GM12864 (cell line): ENCODE data around the gene USPL1.

ENCODE experiments used
- DNase-seq: peaks from one replicate; pipeline ENCODE4 v3.0.0-alpha.2; 2011; ENCODE audit warnings: low read depth
- H3K4me3 ChIP-seq: 2 replicates; pipeline ENCODE4 v1.5.1; 2011; ENCODE audit warnings: mild to moderate bottlenecking, low read depth, low read length, control low read depth
- TF ChIP-seq, protein P1 (sequence below): IDR thresholded peaks from 2 replicates; pipeline ENCODE4 v1.5.1; 2011; ENCODE audit warnings: low read depth, mild to moderate bottlenecking, moderate library complexity, low read length, control low read depth, inconsistent platforms; ENCODE audit errors: missing control alignments

USPL1 gene

DNA sequence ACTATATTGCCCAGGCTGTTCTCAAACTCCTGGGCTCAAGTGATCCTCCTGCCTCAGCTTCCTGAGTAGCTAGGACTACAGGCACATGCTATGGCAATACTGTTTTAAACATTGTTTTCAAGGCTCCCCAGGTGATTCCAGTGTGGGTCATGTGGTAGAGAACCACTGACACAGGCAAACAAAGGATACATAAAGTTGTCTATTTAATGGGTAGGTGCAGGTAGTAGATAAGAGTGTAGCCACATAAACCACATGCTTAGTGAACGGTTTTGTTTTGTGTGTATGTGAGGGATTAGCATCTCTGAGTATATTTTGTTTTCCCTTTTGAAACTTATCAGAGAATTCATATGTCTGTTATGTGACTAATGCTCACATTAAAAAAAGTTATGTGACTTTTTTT lies 36.7 kb downstream of the USPL1 start:
- TF ChIP-seq, protein P1, sequence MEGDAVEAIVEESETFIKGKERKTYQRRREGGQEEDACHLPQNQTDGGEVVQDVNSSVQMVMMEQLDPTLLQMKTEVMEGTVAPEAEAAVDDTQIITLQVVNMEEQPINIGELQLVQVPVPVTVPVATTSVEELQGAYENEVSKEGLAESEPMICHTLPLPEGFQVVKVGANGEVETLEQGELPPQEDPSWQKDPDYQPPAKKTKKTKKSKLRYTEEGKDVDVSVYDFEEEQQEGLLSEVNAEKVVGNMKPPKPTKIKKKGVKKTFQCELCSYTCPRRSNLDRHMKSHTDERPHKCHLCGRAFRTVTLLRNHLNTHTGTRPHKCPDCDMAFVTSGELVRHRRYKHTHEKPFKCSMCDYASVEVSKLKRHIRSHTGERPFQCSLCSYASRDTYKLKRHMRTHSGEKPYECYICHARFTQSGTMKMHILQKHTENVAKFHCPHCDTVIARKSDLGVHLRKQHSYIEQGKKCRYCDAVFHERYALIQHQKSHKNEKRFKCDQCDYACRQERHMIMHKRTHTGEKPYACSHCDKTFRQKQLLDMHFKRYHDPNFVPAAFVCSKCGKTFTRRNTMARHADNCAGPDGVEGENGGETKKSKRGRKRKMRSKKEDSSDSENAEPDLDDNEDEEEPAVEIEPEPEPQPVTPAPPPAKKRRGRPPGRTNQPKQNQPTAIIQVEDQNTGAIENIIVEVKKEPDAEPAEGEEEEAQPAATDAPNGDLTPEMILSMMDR, result no peak
- no peak overlapping the region for H3K4me3 ChIP-seq
- no peak for DNase-seq

DNA sequence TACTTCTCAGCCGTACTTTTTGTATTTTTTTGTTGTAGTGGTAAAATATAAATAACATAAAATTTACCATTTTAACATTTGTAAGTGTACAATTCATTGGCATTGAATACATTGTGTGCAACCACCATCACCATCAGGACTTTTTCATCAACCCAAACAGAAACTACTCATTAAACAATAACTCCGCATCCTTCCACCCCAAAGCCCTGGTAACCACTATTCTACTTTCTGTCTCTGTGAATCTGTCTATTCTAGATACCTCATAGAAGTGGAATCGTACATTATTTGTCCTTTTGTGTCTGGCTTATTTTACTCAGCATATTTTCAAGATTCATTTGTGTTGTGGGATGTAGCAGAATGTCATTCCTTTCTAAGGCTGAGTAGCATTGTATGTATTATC lies 38.5 kb downstream of the USPL1 start:
- H3K4me3 ChIP-seq, result no peak overlapping the region
- DNase-seq, result no peak
- TF ChIP-seq, protein P1, result no peak

DNA sequence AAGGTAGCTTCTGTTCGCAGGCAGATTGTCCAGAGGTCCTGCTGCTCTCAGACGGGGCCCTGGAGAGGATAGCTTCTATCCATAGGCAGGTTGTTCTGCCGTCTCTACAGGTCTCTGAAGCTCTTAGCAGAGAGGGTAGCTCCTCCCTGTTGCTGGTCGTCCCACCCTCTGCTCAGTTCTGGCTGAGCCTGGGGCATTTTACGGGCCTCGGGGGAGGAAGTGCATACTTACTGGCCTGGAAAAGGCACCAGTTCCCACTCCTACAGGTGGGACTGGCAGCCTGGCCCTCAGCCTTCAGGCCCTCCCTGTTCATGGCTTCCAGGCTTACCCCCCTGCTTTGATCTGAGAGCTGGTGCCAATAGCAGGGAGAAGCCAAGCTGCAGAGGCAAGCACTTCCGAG lies 42.3 kb downstream of the USPL1 start:
- TF ChIP-seq, protein P1, result no peak
- DNase-seq, result no peak
- H3K4me3 ChIP-seq, result no peak overlapping the region

DNA sequence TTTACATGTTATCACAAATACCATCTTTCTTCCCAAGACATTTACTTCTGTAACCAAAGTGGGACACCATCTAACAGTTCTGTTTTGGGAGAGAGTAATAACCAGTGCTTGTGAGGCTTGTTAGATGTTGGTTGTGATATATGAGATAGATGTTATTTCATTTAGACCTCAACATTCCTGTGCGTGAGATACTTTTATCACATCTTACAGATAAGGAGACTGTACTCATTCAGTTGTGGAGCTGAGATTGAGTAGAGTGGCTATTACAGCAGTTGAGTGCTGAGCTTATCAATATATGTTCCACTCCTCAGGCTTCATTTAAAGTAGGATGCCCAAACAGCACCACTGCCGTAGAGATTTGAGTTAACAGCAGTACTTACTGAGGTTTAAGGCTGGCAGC lies 43.1 kb downstream of the USPL1 start:
- no peak overlapping the region for H3K4me3 ChIP-seq
- no peak for DNase-seq
- TF ChIP-seq, protein P1, result no peak

DNA sequence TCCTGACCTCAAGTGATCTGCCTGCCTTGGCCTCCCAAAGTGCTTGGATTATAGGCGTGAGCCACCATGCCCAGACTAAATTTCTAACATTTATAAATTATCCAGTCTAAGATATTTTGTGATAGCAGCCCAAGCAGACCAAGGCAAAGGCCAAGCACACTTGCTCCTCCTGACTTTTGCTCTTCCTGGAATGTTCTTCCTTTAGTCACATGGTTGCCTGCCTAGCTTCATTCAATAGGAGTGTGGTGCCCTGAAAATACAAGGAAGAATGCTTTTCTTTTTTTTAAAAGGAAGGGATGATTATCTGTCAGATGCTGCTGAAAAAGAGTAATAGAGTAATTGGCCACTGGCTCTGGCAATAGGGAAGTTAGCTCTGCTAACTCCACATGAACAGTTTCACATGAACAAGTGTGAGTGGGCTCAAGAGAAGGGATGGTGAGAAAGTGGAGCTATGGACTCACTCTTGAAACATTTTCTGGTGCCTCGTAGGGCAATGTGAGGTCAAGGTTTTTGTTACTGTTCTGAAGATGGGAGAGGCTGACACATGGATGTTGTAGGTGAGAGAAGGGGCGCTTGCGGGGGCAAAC lies 47.1 kb downstream of the USPL1 start:
- DNase-seq, result no peak
- TF ChIP-seq, protein P1, result no peak
- H3K4me3 ChIP-seq, result no peak overlapping the region

DNA sequence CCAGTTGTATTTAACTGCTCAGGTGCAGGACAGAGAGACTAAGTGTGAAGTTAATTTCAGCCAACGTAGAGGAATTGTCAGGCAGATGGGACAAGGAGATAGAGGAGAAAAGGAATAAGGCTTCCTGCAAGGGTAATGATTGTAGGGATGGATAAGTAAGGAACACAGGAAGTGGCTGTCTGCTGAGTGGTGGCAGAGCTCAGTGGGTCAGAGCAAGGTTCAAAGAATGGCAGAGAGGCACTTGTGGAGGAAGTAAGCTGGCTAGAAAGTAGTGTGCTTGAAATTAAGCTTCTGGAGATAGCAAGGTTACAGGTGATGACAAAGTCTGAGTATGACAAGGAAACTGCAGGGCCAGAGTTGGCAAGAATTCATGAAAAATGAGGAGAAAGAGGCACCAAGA lies 47.9 kb downstream of the USPL1 start:
- TF ChIP-seq, protein P1, result no peak
- H3K4me3 ChIP-seq, result no peak overlapping the region
- no peak for DNase-seq

DNA sequence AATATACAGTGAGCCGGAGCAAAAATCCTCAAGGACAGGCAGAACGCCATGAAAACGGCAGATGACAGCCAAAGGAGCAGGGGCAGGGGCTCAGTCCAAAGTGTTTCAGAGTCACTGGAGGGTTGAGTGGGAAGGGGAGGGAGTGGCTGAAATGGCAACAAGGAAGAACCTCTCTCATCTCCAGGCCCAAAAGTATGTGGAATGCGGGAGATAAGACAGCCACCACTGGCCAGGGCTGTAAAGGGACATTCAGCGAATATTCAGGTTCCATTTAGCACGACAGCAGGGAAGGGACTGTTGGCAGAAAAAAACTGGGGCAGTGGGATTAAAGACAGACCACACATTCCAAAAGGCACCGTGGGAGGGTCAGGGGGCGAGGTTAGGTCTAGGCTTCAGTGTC lies 48.4 kb downstream of the USPL1 start:
- H3K4me3 ChIP-seq, result no peak overlapping the region

More for the DNA sequence above, 48.4 kb downstream of the USPL1 start:
- TF ChIP-seq, protein P1, result no peak
- DNase-seq, result no peak
